Naive thymus-derived CD8-positive, alpha-beta T cell (primary cell): Measurements from ENCODE around the gene NXPH2. TPM values are rescaled to one million over a fixed set of nuclear protein-coding genes. Genes with fewer than 3 reads are reported as not detected.
"Not testable (repeated sequence)": the region's sequence is repeated elsewhere in the genome, so short reads cannot be mapped to it uniquely, and the experiment has no call there.

Experiments used
- ATAC-seq, 2 donors: fragments of 150-1000 bp; cut with Tn5 transposase in 1 of 2; sonication (Bioruptor Pico), chemical (Tn5 transposase) in 1 of 2; 1 replicate in 1 of 2; 2 replicates in 1 of 2; pipeline ENCODE4 v1.10.0; 2021; ENCODE audit warnings: mild to moderate bottlenecking in 2 of 2, moderate library complexity in 2 of 2
- POLR2A ChIA-PET: fragments of 350-600 bp; sonication (Branson Sonifier 250); formaldehyde crosslinking; loops from one replicate; lab custom pipeline; 2021; ENCODE audit warnings: antibody characterized with exemption; lab: Charles Lee
- DNase-seq, 10 donors: peaks; one replicate each; pipeline versions ENCODE4 v3.0.0 to v3.0.0-alpha.2; 2020 to 2022
- H3K27ac Mint-ChIP-seq, 10 donors: one replicate each; pipeline ENCODE4 v1.8.0; 2020 to 2022; ENCODE audit warnings: mild to moderate bottlenecking in 10 of 10, mixed read lengths in 10 of 10, moderate library complexity in 4 of 10, inconsistent platforms in 1 of 10
- H3K27me3 Mint-ChIP-seq, 5 donors: one replicate each; pipeline ENCODE4 v1.8.0; 2021 to 2022; ENCODE audit warnings: mixed read lengths in 5 of 5
- H3K36me3 Mint-ChIP-seq, 3 donors: one replicate each; pipeline ENCODE4 v1.8.0; 2020 to 2022; ENCODE audit warnings: mixed read lengths in 3 of 3, mild to moderate bottlenecking in 2 of 3, inconsistent platforms in 1 of 3
- H3K4me1 Mint-ChIP-seq, 4 donors: one replicate each; pipeline ENCODE4 v1.8.0; 2021 to 2022; ENCODE audit warnings: mixed read lengths in 4 of 4
- H3K4me3 Mint-ChIP-seq, 10 donors: one replicate each; pipeline ENCODE4 v1.8.0; 2020 to 2022; ENCODE audit warnings: mild to moderate bottlenecking in 10 of 10, mixed read lengths in 10 of 10, moderate library complexity in 6 of 10, inconsistent platforms in 1 of 10
- H3K9me3 Mint-ChIP-seq, 9 donors: one replicate each; pipeline ENCODE4 v1.8.0; 2020 to 2022; ENCODE audit warnings: mixed read lengths in 9 of 9, mild to moderate bottlenecking in 3 of 9, inconsistent platforms in 1 of 9, moderate library complexity in 1 of 9
- polyA plus RNA-seq, 3 donors: library from polyadenylated mRNA; unstranded; fragments of 300-500 nt; fragmentation: Illumina TruSeq; gene quantifications; one replicate each; pipeline ENCODE4 v1.2.3, GENCODE V29; 2021
- total RNA-seq, 8 experiments: library from RNA in 2 of 8; stranded (reverse) in 2 of 8; gene quantifications; one replicate each; pipeline ENCODE4 v1.2.3 and lab custom pipeline; 2021 to 2026

The NXPH2 gene
- total and polyA plus RNA-seq, 5 experiments from 2014 or later: not detected

DNA sequence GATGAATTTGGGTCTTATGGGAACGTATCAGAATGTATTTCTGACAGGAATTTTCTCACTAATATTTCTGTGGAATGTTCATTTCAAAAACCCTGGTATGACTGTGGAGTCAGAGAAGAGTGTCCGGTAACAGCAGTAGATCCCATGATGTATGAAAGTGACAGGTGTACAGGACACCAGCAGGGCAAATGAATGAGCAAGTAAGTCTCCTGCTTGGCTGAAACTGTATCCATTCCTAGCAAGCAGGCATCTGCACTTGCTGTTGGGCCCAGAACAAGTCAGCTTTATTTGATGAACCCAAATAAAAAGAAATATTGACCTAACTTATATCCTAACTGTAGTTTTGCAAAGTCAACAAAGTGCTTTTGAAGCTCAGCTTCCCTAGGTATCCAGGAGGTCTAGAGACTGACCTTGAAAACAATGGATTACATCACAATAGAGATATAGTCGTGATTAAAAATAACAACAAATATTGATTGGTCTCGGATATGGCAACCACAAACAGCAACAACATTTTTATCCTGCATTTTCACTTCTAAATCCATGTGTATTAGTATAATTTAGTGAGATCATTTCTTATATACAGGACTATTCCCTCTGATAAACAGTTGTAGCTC lies 37.6 kb downstream of the NXPH2 start:
- Mint-ChIP-seq H3K27me3 (peaks cover 0 to 8% (median 0%) of the 10 kb centered on the region in 5 donors), H3K4me1 (no peaks in the 10 kb centered on the region), H3K27ac (no peak overlapping the region), H3K9me3 (peaks cover 0 to 5% (median under 1%) of the 10 kb centered on the region in 9 donors), H3K4me3 (no peak overlapping the region), H3K36me3 (peaks cover 0 to 3% (median 0%) of the 10 kb centered on the region in 3 donors)
- DNase-seq (no peak), ATAC-seq (no peak)
- POLR2A ChIA-PET: no interaction called here

DNA sequence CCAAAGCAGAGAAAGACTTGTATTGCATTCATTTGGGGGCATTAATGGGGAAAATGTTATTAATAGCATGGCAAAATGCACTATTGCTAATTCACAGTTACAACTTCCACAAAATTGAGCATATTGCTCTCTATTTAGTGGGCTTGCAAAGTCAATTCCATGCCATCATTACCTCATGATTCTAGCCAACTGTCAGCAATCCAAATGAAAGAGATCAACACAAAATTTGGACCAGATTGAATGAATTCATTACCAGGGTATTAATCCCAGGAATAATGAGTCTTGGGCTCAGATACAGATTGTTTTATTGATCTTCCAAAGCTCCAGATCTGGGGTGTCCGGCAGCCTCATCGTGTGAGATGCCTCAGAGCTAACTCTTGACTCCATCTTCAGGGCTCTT lies 38.3 kb downstream of the NXPH2 start:
- POLR2A ChIA-PET: no interaction called here
- Mint-ChIP-seq H3K4me3 (no peak overlapping the region), H3K9me3 (peaks cover 0 to 11% (median 6%) of the 10 kb centered on the region in 9 donors), H3K27me3 (peaks cover 0 to 8% (median 0%) of the 10 kb centered on the region in 5 donors), H3K4me1 (no peaks in the 10 kb centered on the region), H3K27ac (no peak overlapping the region), H3K36me3 (peaks cover 0 to 10% (median 0%) of the 10 kb centered on the region in 3 donors)
- ATAC-seq (no peak), DNase-seq (no peak)

DNA sequence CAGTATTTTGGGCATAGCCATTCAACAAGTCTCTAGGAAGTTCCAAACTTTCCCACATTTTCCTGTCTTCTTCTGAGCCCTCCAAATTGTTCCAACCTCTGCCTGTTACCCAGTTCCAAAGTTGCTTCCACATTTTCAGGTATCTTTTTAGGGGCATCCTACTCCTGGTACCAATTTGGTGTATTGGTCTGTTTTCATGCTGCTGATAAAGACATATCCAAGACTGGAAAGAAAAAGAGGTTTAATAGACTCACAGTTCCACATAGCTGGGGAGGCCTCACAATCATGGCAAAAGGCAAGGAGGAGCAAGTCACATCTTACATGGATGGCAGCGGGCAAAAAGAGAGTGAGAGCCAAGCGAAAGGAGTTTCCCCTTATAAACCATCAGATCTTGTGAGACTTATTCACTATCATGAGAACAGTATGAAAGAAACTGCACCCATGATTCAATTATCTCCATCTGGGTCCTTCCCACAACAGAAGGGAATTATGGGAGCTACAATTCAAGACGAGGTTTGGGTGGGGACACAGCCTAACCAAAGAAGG lies 43.1 kb downstream of the NXPH2 start:
- Mint-ChIP-seq H3K27me3 (peaks cover 0 to 15% (median 3%) of the 10 kb centered on the region in 5 donors), H3K36me3 (peaks cover 0 to 32% (median 0%) of the 10 kb centered on the region in 3 donors), H3K9me3 (peaks cover 0 to 43% (median 22%) of the 10 kb centered on the region in 9 donors)
- DNase-seq, H3K4me3 Mint-ChIP-seq, H3K27ac Mint-ChIP-seq, ATAC-seq, H3K4me1 Mint-ChIP-seq, POLR2A ChIA-PET: not testable (repeated sequence)

DNA sequence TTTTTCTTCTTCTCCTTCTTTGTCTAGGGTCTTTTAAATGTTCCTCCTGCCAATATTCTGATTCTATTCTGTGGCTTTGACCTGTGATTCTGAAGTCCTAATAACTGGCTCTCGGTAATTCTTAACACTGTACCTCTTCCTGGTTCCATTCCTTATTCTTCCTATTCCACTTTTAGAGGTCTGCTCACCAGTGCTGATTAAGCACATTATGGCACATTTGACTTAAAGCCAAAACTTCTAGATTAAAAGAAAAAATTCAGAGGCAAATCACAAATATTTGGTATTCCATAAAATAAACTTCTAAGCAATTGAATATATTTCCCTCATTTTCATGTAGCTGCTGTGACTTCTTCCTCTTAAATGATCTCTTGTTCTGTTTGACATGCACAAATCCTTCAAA lies 47.5 kb downstream of the NXPH2 start:
- no peak for ATAC-seq
- Mint-ChIP-seq H3K27me3 (peaks cover 0 to 14% (median 5%) of the 10 kb centered on the region in 5 donors), H3K4me3 (no peak overlapping the region), H3K9me3 (peaks cover 0 to 43% (median 22%) of the 10 kb centered on the region in 9 donors), H3K4me1 (peaks cover 0 to 1% (median 0%) of the 10 kb centered on the region in 4 donors), H3K27ac (no peak overlapping the region), H3K36me3 (peaks cover 0 to 29% (median 0%) of the 10 kb centered on the region in 3 donors)
- DNase-seq: no peak
- POLR2A ChIA-PET: no interaction called here

DNA sequence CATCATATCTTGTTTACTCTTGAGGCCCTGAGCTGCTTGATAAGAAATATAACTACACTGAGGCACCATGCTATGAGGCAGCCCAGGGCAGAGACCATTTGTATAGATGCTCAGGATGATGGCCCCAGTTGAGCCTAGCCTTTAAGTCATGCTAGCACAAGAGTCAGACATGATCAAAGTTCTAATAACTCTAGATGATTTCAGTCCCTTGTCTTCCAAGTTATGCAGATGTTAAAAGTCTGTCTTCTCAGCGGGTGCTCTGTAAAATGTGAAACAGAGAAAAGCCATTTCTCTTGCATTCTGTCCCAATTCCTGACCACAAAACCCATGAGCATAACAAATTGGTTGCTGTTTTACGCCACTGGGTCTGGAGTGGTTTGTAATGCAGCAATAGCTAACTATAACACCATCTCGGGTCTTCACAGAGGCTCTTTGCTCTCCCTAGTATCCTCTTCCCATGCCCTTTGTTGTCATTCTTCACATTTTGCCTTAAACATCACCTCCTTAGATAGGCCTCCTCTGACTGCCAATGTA lies 49.6 kb downstream of the NXPH2 start:
- Mint-ChIP-seq H3K4me1 (peaks cover 0 to 1% (median 0%) of the 10 kb centered on the region in 4 donors), H3K27ac (no peak overlapping the region), H3K4me3 (no peak overlapping the region), H3K27me3 (peaks cover 0 to 14% (median 3%) of the 10 kb centered on the region in 5 donors), H3K9me3 (peaks cover 0 to 26% (median 12%) of the 10 kb centered on the region in 9 donors), H3K36me3 (peaks cover 0 to 14% (median 0%) of the 10 kb centered on the region in 3 donors)
- ATAC-seq: no peak
- POLR2A ChIA-PET: no interaction called here
- no peak for DNase-seq

DNA sequence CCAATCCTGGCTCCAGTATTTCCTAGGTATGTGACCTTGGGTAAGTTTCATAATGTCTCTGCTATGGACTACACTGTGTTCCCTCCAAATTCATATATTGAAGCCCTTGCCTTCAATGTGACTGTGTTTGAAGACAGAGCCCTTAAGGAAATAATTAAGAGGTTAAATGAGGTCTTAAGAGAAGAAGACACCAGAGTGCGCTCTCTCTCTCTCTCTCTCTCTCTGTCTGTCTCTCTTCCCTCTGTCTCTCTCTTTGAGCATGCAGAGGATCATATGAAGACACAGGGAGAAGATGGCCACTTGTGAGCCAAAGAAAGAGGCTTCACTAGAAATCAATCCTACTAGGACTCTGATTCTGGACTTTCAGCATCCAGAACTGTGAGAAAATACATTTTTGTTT lies 52.2 kb downstream of the NXPH2 start:
- POLR2A ChIA-PET: no interaction called here
- Mint-ChIP-seq H3K4me1 (peaks cover 0 to 1% (median 0%) of the 10 kb centered on the region in 4 donors), H3K4me3 (no peak overlapping the region), H3K27ac (no peak overlapping the region), H3K9me3 (peaks cover 0 to 9% (median 0%) of the 10 kb centered on the region in 9 donors), H3K36me3 (no peaks in the 10 kb centered on the region), H3K27me3 (peaks cover 0 to 8% (median 2%) of the 10 kb centered on the region in 5 donors)
- DNase-seq (no peak), ATAC-seq (no peak)

DNA sequence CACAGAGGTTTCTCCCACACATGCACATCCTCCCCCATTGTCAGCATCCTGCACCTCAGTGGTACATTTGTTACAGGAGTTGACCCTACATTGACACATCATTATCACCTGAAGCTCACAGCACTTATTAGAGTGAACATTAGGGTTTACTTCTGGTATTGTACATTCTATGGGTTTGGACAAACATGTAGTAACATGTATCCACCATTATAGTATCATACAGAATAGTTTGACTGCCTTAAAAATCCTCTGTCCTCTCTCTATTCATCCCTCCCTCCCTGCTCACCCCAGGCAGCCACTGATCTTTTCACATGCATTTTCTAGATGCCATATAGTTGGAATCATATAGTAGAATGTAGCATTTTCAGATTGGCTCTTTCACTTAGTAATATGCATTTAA lies 53.5 kb downstream of the NXPH2 start:
- Mint-ChIP-seq H3K9me3 (peaks cover 0 to 9% (median 0%) of the 10 kb centered on the region in 9 donors), H3K4me1 (peaks cover 0 to 1% (median 0%) of the 10 kb centered on the region in 4 donors), H3K27ac (no peak overlapping the region), H3K36me3 (no peaks in the 10 kb centered on the region), H3K27me3 (peaks cover 0 to 4% (median 0%) of the 10 kb centered on the region in 5 donors), H3K4me3 (no peak overlapping the region)
- POLR2A ChIA-PET: no interaction called here
- ATAC-seq (no peak), DNase-seq (no peak)

DNA sequence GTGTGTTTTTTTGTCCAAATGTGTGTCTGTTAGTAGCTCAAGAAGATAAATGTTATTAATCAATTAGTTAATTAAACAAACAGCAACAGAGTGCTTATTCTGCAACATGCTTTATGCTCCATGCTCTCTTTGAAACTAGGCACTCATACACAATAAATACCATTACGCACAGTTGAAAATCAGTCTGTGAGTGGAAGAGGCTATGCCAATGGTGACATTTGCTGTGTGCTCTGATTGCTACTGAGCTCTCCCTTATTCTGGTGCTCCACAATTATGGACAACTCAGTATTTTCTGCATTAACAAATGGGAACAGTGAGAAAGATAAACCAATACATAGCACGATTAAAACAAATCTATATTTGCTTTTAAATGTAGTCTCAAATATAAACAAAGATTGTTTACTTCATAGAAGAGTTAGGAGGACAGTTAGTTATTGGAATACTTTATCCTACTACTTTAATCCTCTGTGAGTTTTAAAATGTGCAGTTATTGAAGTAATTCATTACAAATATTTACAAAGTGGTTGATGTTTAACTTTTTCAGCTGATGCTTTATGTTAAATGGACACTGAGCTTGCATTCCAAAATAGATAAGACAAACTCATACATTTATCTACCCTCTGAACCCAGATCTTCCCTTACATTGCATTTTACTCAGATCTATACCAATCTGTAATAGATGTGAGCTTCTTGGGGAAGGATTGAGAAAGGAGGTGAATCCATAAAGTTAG lies 55.3 kb downstream of the NXPH2 start:
- Mint-ChIP-seq H3K9me3 (peaks cover 0 to 9% (median 0%) of the 10 kb centered on the region in 9 donors), H3K27me3 (peaks cover 0 to 8% (median 2%) of the 10 kb centered on the region in 5 donors), H3K4me1 (peaks cover 0 to 1% (median 0%) of the 10 kb centered on the region in 4 donors), H3K4me3 (no peak overlapping the region), H3K36me3 (no peaks in the 10 kb centered on the region), H3K27ac (no peak overlapping the region)
- POLR2A ChIA-PET: no interaction called here
- no peak for DNase-seq
- ATAC-seq: no peak

DNA sequence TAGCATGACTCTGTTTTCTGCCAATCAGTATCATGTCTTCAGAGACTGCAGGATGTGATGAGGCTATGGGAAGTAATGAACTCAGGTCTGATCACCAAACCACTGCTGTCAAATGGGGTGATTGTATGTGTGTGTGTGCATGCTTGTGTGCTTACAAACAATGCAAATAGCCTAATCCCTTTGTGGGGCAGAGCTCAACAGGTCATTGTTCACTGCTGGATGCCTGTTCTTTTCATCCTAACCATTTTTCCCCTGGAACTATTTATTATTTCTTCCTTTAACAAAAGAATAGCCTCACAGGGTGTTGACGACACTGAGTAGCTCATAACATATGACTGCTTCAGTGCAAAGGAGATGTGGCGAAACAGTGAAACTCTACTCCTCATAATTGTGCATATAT lies 55.9 kb downstream of the NXPH2 start:
- DNase-seq (no peak), ATAC-seq (no peak)
- no peak overlapping the region for H3K27ac Mint-ChIP-seq
- POLR2A ChIA-PET: no interaction called here
- no peak overlapping the region for H3K4me3 Mint-ChIP-seq
- H3K36me3 Mint-ChIP-seq: no peaks in the 10 kb centered on the region
- no peaks in the 10 kb centered on the region for H3K4me1 Mint-ChIP-seq
- peaks cover 0 to 9% (median 2%) of the 10 kb centered on the region in 5 donors for H3K27me3 Mint-ChIP-seq
- H3K9me3 Mint-ChIP-seq: peaks cover 0 to 3% (median 0%) of the 10 kb centered on the region in 9 donors

DNA sequence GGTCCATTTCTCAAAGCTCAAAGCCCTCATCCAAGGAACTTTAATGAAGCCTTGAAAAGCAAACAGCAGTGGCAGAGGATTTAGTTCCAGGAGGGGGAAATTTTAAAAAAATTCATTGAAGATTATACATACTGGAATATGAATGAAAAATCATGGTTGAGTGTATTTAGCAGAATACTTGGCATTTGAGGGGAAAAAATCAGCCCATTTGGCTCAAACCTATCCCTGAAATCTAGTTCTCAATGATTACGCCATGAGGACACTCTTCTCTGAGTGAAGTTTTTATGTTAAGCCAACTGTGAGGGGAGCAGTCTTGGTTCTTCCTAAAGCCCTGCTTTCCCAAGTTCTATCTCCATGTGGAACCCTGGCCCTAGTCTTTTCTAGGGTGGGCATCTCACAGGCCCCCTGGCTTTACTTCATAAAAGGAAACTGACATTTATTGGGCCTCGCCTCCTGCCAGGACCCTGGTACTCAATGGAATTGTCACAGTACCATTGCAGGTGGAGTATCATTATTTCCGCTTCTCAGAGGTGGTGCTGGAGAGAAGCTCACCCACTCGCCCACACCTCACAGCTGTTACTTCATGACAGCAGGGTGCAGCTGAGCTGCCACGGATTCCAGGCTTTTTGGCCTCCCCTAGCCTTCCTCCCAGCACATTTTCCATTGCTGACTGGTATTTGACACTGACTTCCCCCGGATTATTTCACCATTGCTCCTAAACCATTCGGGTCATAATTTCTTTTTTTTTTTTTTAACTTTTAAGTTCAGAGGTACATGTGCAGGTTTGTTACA lies 56.8 kb downstream of the NXPH2 start:
- Mint-ChIP-seq H3K27ac (no peak overlapping the region), H3K4me3 (no peak overlapping the region), H3K27me3 (peaks cover 0 to 9% (median 3%) of the 10 kb centered on the region in 5 donors), H3K9me3 (no peaks in the 10 kb centered on the region), H3K36me3 (no peaks in the 10 kb centered on the region), H3K4me1 (no peaks in the 10 kb centered on the region)
- POLR2A ChIA-PET: no interaction called here
- ATAC-seq: no peak
- DNase-seq: no peak

DNA sequence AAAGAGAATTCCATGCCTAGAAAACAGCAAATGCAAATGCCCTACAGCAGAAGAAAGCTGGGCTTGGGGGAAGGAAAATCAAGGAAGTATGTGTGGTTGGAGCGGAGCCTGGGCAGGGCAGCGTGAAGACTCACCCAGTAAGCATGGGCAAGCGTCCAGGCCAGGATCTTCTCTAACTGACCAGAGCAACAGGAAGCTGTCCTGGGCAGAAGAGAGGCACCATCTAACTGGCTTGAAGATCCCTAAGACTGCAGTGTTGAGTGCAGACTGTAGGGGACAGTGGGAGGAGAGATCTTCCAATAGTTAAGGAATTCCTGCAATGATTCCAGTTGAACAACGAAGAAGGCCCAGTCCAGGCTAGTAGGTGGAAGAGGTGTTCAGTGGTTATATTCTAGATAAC lies 57.9 kb downstream of the NXPH2 start:
- ATAC-seq: no peak
- Mint-ChIP-seq H3K4me3 (no peak overlapping the region), H3K27me3 (peaks cover 0 to 10% (median 3%) of the 10 kb centered on the region in 5 donors), H3K27ac (no peak overlapping the region), H3K9me3 (no peaks in the 10 kb centered on the region), H3K4me1 (no peaks in the 10 kb centered on the region), H3K36me3 (no peaks in the 10 kb centered on the region)
- no peak for DNase-seq
- POLR2A ChIA-PET: no interaction called here

DNA sequence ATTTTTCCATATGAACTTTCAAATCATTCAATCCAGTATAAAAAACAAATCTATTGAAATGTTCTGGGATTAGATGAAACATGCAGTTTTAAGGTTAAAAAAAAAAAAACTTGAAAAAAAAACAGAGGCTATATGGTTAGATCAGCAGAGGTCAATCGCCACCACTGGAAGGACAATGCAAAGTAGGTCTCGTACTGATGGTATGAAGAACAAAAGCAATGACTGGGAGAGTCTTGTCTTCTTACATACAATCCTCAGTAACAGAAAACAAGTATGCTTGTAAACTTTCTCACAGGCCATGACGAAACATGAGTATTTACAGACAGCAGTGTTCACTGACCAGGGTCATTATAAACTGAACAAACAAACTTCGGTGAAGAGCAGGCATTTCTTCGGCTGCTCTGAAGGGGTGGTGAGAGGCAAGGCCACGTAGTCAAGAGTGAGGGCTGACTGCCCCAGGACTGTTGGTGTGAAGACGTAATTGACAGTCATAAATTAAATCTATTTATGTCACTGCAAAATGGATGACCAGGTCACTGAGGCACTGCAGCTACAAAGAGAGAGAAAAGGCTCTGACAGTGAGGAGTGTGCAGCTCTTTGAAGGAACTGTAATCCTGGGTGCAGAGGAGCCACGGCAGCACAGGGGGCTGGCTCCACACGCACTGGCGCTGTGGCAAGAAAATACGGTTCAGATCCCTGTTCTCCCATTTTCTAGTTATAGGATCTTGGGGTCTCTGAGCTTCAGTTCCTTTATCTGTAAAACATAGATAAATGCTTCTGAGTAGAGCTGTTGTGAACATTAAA lies 60.0 kb downstream of the NXPH2 start:
- no peak for ATAC-seq
- no peaks in the 10 kb centered on the region for H3K4me1 Mint-ChIP-seq

More for the DNA sequence above, 60.0 kb downstream of the NXPH2 start:
- Mint-ChIP-seq H3K9me3 (no peaks in the 10 kb centered on the region), H3K36me3 (no peaks in the 10 kb centered on the region), H3K4me3 (no peak overlapping the region), H3K27ac (no peak overlapping the region), H3K27me3 (peaks cover 0 to 10% (median 3%) of the 10 kb centered on the region in 5 donors)
- POLR2A ChIA-PET: no interaction called here
- DNase-seq: no peak
